Stimulated activated CD8-positive, alpha-beta memory T cell treated with anti-CD3 and anti-CD28 coated beads, Interleukin-4, amount 100 ng/mL, for 24 hours (primary cell): Measurements from ENCODE around the gene GARS1.
"Not testable (repeated sequence)": the region's sequence is repeated elsewhere in the genome, so short reads cannot be mapped to it uniquely, and the experiment has no call there.

Source experiments
- DNase-seq: peaks from one replicate; pipeline ENCODE4 v3.0.0-alpha.2; 2020; ENCODE audit warnings: low read depth

The GARS1 gene

DNA sequence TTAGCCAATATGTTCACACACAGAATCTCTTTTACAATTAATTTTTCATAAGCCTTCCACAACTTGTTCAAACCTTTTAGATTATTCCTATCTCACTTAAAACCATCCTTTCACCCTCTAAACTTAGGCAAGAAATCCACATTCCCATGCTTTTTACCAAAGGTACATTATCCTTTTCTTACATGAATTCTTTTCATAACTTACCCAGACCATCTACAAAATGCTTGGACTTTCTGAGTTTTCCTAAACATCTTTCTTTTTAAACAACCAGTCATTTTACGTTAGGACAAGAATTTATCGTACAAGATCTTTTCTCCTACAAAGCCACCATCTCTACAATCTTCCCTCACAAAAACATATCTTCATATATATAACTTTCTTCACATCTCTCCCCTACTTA is 18.8 kb upstream of the GARS1 start:
- no peak for DNase-seq

DNA sequence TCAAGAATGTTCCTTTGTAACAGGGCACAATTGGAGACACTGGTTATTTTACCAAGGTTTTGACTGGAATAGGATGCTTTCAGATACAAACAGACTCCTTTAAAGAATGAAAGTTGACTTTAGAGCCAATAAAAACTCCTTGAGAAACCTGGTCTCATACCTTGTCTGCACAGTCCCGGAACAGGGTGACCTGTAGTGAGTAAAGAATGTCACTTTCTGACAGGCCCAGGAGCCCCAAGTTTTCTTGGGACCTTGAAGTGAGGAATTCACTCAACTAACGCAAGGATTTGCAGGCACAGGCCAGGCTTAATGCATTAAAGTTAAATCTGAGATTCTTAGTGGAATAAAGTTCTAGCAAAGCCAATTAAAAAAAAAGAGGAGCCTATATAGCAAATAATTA is 11.5 kb upstream of the GARS1 start:
- no peak for DNase-seq

DNA sequence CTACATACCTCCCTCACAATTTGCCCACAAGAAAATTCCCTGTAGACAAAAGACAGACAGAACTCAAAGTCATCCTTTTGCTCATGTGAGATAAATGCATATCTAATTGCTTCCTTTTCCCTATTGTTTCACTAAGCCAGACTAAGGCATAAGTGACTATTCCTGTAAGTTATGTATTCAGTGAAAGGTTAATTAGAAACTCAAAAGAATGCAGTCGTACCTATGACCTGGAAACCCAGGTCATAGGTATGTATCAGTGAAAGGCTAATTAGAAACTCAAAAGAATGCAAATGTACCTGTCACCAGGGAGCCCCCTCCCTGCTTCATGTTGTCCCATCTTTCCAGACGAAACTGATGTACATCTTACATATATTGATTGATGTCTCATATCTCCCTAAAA is 10.3 kb upstream of the GARS1 start:
- no peak for DNase-seq

DNA sequence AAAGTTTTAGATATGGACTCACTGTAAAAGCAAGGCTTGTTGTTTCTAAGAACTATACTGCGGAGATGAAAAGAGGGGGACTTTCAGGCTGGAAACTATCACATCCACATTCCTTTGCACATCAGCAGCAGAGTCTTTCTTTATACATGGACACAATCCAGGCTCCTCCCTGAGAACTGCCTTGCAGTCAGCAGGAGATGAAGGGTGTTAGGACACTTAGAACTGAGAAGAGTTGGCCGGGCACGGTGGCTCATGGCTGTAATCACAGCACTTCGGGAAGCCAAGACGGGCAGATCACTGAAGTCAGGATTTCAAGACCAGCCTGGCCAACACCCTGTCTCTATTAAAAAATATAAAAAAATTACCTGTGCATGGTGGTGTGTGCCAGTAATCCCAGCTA is 9.7 kb upstream of the GARS1 start:
- DNase-seq: no peak

DNA sequence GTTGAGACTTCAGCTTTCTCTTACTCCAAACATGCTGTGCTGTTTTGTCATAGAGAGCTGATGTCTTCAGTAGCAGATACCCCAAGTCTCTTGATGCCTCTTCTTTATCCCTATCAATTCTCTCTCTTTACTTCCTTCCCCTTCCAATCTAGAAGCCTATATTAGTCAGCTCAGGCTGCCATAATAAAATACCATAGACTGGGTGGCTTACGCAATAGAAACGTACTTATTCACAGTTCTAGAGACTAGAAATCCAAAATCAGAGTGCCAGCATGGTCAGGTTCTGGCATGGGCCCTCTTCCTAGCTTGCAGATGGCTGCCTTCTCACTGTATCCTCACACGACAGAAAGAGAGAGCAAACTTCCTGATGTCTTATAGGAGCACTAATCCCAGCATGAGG is 9.0 kb upstream of the GARS1 start:
- no peak for DNase-seq

DNA sequence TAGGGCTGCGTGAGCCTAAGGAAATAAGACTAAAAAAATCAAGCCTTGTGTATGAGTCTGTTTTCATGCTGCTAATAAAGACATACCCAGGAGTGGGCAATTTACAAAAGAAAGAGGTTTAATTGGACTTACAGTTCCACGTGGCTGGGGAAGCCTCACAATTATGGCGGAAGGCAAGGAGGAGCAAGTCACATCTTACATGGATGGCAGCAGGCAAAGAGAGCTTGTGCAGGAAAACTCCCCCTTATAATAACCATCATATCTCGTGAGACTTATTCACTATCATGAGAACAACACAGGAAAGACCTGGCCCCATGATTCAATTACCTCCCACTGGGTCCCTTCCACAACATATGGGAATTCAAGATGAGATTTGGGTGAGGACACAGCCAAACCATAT is 7.1 kb upstream of the GARS1 start:
- DNase-seq: not testable (repeated sequence)

DNA sequence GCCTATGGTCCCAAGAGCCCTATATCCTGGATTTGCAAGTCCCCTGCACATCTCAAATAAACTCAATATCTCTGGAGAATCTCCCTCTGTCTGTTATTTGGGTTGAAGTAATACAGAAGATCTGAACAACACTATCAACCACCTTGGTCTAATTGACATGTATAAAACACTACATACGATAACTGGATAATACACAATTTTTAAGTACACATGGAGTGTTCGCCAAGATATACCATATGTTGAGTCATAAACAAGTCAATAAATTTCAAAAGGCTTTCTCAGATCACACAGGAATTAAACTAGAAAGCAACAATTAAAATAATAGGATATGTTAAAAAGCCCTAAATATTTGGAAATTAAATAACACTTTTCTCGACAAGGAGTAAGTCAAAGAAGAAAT is 5.6 kb upstream of the GARS1 start:
- DNase-seq: no peak

DNA sequence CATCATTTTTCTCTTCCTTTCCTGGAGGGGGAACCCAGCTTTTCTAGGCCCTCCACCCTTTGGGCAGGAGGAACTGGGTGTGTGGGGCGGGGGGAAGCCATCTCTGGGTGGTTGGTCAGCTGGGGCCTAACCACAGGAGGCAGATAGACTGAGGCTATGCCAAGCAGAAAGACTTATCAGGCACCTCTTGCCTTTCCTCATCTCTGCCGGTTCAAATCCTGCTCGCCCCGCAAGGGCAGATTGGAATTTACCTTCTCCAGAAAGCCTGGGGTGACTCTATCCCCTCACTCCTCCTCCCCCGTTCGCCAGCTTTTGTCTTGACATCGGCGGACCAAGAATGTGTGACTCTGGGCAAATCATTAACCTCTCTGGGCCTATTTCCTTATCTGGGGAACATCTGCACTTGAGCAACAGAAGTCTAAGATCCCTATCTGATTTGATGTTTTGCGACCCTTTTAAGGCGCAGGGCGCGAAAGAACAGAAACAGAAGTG is 584 bp upstream of the GARS1 start:
- peak; percentile 10 for DNase-seq

DNA sequence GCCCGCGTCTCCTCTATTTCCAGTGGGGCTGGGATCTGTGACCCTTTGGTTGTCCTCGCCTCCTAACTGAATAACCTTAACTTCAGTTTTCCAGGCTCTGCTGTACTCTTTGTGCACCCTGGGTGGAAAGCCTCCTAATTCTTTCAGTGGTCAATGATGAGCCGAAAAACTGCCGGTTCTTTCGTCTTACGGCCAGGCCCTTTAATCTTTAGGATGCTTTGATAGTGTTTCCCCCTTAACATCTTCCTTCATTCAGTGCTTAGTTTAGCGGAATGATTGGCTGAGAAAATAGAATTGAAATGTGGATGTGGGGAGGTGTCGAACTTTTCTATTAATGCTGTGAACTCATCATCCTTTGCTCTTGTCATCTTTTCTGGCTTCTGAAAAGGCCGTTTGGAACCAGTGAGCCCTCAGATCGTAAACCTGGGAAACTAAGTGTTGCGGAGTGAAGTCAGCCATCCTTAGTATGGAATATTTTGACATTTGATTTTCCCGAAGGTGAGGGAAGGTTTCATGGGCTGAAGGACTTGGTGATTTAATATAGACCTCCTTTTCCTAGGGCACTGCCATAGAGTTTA is 847 bp downstream of the GARS1 start:
- no peak for DNase-seq

DNA sequence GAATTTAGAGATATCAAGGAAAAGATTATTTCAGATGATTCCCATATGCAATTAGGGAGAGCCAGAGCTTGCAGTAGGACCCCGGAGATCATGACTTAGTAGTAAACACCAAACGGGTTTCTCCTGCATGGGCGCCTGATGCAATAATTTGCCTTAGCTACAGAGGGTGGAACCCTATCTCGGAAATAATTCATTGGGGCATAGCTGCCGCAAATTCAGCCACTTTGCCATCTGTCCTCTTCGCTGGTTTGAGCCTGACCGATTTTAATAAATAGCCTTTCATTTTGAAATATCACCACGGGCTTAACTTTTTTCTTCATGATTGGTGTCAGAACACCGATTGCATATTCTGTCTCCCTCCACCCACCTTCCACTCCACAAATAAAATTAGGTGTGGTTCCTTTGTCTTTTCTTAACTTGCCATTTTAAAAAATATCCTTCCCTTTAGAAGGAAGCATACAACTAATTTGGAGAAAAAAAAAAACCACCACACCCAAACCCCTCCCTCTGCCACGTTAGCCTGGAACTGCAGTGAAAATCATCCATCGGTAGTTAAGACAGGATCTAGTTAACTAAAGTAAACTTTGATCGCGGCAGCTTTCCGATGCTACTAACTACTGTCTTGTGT is 1.4 kb downstream of the GARS1 start:
- DNase-seq: no peak

DNA sequence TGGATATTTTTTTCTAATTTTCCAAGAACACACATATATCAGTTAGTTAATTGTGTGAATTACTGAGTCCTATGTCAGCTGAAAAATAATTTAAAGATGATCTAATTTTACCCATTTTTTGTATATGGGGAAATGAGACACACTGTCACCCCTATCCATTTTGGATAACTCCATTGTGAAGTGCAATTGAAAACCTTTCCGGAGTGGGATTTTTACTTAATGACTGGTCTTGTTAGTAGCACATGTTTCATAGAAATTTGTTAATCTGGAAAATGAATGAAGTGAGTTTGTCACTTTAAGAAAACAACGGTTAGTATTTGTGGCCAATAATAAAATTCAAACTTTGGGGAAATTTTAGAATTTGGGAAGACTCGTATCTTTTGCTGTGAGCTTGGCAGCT is 2.0 kb downstream of the GARS1 start:
- DNase-seq: no peak

DNA sequence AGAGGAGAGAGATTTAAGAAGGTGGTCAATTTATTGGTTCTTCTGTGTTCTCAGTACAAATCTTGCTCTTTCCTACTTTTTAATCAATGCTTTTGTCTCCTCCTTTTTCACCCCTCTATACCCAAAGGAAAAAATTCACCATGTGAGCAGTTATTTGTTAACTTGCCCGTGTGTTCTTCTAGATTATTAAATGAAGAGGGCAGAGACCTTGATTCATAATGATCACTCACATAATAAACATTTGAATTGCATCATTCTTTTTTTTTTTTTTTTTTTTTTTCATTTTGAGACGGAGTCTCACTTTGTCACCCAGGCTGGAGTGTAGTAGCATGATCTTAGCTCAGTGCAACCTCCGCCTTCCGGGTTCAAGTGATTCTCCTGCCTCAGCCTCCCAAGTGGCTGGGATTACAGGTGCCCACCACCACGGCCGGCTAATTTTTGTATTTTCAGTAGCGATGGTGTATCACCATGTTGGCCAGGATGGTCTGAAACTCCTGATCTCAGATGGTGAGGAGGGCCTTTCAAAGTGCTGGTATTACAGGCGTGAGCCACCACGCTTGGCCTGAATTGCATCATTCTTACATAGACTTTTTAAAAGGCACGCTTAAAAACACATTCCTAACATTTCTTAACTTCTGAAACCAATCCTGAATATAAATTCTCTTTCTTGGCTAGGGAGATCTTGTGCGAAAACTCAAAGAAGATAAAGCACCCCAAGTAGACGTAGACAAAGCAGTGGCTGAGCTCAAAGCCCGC is 3.6 kb downstream of the GARS1 start:
- no peak for DNase-seq

DNA sequence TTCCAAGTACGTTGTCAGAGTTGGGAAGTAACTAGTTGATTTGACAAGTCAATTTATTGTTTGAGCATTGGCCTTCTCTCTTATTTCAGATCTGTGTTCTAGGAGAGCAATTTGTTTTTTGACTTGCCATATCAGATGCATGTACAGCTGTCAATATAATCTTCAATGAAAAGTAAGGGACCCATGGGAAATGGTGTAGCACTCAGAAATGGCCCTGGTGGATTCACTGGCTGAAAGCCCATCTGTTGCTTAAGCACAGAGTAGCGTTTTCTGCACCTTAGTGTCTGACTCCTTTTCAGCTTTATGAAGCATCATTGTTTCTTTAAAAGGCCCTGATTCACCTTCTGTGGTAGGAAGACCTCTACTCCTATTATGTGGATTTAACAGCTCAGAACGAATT is 10.2 kb downstream of the GARS1 start:
- no peak for DNase-seq

DNA sequence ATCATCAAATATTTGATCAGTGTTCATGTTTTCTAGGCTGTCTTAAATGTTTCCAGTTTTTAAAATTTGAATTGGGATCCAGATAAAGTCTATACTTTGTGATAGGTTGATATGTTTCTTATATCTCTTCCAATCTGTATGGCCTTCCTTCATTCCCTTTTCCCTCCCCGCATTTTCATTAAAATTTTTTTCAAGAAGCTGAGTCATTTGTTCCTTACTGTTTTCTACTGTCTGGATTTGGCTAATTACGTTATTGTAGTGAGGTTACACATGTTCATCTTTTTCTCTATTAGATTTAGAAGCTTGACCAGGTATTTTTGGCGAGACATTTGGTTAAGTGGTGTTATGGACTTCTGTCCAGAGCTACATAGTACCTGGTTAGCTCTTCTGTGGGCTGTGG is 11.2 kb downstream of the GARS1 start:
- no peak for DNase-seq

DNA sequence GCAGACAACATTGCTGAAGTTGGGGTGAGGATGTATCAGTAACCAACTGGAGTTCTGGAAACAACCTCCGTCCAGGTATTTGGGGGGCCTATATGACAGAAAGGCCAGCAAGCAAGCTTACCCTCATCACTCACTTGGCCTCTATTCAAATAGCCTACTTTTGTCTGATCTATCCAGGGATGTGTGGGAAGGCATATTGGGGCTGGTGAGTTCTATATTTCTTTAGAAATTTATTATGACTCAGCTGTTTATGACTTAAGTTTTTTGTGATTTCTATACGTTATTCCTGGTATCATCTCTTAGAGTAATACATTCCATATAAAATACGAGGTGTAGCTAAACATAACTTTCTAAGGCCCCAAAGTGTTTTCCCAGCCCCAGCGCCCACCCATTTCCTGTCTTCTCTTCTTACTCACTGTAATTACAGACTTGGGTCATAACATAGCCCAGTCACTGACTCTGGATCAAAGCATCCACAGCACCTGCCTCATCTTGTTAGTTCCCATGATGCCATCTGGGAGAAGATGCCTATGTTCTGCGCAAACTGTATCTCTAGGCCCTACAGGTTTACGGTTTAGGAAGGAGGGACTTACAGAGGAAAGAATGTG is 18.1 kb downstream of the GARS1 start:
- no peak for DNase-seq

DNA sequence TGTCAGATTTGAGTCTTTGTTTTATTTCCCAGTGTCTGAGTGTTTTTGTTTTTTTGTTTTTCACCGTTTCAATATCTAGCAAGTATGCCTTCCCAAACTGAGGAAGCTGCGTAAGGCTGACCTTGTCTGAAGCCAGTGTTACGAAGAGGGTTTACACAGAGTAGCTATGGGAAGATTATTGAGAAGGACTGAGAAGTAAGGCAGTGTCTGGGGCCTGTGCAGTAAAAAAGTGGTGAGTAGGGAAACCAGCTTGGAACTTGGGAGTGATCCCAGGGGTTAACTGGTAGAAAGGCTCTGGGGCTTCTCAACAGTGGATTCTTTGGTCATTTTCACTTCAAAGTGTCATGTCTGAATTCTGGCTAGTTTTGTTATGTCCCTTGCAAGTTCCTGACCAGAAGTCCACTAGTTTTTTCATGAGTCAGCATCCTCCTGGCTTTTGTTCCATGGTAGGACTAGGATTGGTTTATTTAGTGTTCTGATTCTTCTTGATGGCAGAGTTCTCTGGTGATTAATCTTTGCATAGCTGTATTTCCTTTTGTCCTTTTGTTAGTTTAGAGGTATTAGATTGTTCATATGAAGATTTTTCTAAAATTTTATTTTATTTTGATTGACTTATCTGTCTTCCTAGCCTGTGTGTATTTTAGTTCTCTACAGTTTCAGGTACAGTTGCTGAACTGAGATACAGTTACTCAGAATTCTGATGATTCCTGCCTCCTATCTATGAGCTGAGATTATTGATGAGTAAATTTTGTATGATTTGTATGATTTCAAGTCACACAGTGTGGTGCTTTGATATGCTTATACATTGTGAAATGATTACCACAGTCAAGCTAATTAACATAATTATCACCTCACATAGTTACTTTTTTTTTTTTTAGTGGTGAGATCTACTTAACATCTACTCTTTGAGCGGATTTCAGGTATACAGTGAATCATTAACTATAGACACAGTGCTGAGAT is 19.0 kb downstream of the GARS1 start:
- no peak for DNase-seq

DNA sequence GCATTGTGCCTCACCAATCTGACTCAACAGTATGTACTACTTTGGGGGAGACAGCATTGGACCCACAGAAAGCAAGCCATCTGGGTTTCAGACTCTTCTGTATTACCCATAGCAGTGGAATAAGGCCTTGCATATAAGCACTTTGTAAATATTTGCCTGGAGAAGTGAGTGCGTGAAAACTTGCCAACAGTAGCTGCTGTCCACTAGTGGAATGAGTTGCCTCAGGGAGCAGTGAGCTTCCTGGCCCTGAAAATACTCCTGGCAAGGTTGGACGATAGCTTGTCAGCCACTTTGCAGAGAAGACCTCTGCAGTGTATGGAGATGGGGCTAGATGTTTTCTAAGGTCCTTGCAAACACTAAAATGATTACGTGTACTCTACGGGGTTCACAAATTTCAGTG is 21.6 kb downstream of the GARS1 start:
- DNase-seq: no peak

DNA sequence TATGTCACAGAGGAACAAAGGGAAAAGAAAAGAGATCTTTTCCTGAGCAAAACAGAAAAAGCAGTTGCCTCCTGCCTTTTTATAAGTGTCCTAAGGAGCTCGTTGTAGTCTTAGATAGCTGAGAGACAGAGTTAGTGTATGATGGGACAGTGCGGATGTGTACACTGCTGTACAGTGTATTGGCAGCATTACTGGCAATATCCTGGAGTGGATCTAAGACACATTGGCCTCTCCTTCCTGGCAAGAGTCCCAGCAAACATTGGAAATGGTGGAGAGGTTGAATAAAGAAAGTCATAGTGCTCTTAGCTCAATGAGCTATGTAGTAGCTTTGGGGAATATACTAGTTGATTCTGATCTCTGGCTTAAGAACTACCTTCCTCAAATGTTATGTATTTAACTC is 22.7 kb downstream of the GARS1 start:
- DNase-seq: no peak

DNA sequence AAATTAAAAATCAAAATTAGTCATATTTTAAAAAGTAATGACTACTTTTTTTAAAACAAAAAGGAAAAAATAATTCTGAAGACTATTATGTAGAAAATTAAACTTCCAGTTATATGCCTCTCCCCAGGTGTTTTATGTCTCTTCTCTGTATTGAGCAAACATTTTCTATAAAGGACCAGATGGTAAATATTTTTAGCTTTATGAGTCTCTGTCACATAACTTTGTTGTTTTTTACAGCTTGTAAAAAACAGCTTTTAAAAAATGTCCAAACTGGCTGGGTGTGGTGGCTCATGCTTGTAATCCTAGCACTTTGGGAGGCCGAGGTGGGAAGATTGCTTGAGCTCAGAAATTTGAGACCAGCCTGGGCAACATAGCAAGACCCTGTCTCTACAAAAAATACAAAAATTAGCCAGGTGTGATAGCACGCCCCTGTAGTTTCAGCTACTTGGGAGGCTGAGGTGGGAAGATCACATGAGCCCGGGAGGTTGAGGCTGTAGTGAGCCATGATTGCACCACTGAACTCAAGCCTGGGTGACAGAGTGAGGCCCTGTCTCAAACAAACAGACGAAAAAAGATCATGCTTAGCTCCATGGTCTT is 23.5 kb downstream of the GARS1 start:
- DNase-seq: no peak

DNA sequence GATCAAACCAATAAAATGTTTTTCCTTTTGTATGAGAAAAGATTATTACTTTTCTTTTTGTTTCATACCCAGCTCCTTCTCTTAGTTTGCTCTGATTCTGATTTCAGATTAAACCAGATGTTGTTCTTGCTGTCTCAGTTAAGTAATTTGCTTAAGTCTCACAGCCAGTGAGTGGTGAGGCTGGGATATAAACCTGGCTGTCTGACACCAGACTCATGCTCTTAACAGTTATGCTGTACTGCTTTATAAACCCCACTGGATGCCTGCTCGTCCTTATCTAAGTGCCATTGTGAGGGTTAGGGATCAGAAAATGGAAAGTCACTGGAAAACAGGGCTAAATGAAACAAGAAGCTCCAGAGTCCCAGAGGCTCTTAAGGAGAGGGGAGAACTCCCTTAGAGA is 24.3 kb downstream of the GARS1 start:
- DNase-seq: no peak

DNA sequence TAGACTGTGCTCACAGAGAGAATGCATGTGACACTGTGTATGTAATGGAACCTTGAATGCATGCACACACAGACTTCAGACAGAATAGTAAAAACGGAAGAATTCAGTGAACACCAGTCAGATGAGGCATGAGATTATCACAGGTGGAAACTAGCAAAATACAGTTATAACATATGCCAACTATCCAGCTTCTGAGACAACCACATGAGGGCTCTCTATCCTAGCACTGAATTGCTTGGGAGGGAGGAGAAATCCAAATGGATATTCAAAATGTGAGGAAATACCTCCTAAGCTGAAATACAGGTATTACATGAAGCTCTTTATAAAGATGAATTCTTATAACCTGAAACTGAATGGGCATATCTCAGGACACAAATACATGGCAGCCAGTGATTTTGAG is 30.6 kb downstream of the GARS1 start:
- no peak for DNase-seq

DNA sequence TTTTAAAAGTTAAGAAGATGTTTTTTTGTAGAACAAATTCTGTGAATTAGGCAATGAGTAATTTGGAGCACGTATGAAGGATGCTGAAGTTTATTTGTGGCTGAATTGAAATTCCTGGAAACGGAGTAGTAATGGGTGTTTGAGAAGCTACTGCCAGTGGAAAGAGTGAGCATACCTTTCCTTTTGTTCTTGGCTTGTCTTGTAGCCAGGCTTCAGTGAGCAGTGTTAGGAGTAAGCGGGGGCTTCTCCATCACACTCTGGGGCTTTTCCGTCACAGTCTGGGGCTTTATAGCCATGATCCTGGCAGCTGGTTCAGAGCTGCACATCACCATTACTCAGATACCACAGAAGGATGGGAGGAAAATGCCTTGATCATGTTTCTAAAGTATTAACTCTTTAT is 32.3 kb downstream of the GARS1 start:
- no peak for DNase-seq
